NT2/D1 (cell line): Measurements from ENCODE around the gene NFKBIA.

ENCODE experiments used
- DNase-seq: peaks from one replicate; pipeline ENCODE4 v3.0.0-alpha.2; 2011; ENCODE audit warnings: low read depth, low spot score
- H3K27me3 ChIP-seq: 2 replicates; pipeline ENCODE4 v1.6.0; 2011; ENCODE audit warnings: mild to moderate bottlenecking; ENCODE audit not compliant: insufficient read length, insufficient read depth
- H3K36me3 ChIP-seq: 2 replicates; pipeline ENCODE4 v1.6.1; 2011; ENCODE audit warnings: mild to moderate bottlenecking, low read length, mixed read lengths; ENCODE audit not compliant: insufficient read depth, insufficient read length
- H3K4me1 ChIP-seq: 2 replicates; pipeline ENCODE4 v1.5.1; 2011; ENCODE audit not compliant: insufficient read depth, insufficient read length
- H3K4me3 ChIP-seq: 2 replicates; pipeline ENCODE4 v1.5.1; 2011; ENCODE audit warnings: low read depth; ENCODE audit not compliant: insufficient read length
- H3K9ac ChIP-seq: 2 replicates; pipeline ENCODE4 v1.6.0; 2011; ENCODE audit warnings: low read depth; ENCODE audit not compliant: insufficient read length
- H3K9me3 ChIP-seq: 2 replicates; pipeline ENCODE4 v1.5.1; 2011; ENCODE audit warnings: mild to moderate bottlenecking, low read length; ENCODE audit not compliant: insufficient read depth
- SUZ12 ChIP-seq: IDR thresholded peaks from 2 replicates; pipeline ENCODE4 v1.6.1; 2011; ENCODE audit not compliant: insufficient read length, insufficient read depth; ENCODE audit errors: extremely low read depth
- YY1 ChIP-seq: IDR thresholded peaks from 2 replicates; pipeline ENCODE4 v1.6.1; 2011; ENCODE audit not compliant: insufficient read length, insufficient read depth
- ZNF274 ChIP-seq: IDR thresholded peaks from 2 replicates; pipeline ENCODE4 v1.6.1; 2011; ENCODE audit warnings: mild to moderate bottlenecking, low read depth, low read length

Gene NFKBIA

DNA sequence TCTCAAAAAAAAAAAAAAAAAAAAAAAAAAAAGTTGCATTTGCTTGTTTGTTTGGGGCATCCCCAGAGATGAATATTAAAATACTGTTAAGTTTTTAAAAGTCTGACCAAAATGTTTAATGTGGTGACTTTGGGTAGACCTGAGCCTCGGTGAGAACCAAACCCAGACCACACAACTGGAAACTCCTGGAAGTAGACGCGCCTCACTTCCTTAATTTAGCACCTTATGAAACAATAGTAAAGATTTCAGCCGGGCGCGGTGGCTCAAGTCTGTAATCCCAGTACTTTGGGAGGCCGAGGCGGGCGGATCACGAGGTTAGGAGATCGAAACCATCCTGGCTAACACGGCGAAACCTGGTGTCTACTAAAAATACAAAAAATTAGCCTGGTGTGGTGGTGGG, 9.3 kb downstream of the NFKBIA start:
- Histone ChIP-seq H3K36me3 (peaks cover 4% of the 10 kb centered on the region), H3K4me3 (no peak overlapping the region), H3K4me1 (peaks cover 4% of the 10 kb centered on the region), H3K9me3 (no peaks in the 10 kb centered on the region), H3K27me3 (no peaks in the 10 kb centered on the region), H3K9ac (no peak overlapping the region)
- TF ChIP-seq SUZ12 (no peak), YY1 (no peak), ZNF274 (no peak)
- no peak for DNase-seq

DNA sequence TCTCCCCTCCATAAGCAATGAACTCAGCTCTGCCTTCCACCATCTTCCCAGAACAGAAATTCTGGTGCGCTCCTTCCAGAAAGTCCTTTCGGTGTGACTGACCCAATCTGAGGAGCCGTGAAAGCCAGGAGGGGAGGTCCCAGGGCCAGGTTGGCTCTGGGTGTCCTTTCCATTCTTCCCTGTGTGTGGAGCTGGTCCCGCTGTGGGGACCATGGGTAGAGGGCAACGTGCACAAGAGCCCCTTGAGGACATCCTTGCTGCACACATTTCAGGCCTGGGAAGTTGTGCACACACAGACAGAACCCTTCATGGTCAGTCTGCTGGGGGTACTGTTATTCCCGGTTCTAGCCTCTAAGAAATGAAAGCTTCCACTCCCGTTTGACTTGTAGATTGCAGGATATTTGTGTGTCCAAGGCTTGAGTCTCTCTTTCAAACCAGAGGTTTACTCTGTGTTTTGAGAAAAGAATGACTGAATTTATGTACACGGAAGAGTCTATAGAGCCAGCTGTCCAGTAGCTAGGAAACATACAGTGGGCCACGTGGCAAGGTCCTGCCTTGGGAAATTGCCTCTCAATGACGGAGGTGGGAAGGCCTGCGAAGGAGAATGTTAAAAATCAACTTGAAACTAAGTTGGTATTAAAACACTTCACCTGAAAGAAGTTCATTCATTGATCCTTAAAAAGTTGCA, 10.1 kb downstream of the NFKBIA start:
- no peak for DNase-seq
- Histone ChIP-seq H3K9ac (no peak overlapping the region), H3K9me3 (no peaks in the 10 kb centered on the region), H3K36me3 (no peaks in the 10 kb centered on the region), H3K4me3 (no peak overlapping the region), H3K4me1 (peaks cover 4% of the 10 kb centered on the region), H3K27me3 (no peaks in the 10 kb centered on the region)
- TF ChIP-seq ZNF274 (no peak), SUZ12 (no peak), YY1 (no peak)

DNA sequence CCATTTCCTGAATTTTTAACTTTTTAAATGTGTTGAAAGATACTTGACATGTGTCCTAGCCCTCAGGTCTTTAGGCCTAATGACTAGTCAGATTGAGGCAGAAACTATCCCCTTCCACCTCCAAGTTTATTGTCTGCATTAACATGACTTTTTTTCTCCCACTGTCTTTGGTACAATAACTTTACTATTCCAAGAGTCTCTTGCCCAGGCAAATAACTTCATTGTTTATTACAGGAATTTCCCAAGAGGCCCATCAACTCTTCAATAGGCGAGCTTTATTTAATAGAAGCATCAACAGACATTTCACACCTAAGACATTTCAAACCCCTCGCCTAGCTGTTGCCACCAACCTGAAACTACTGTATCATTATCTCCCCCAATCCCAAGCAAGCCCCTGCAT, 10.7 kb downstream of the NFKBIA start:
- Histone ChIP-seq H3K4me3 (no peak overlapping the region), H3K9ac (no peak overlapping the region), H3K36me3 (no peaks in the 10 kb centered on the region), H3K4me1 (peaks cover 4% of the 10 kb centered on the region), H3K9me3 (no peaks in the 10 kb centered on the region), H3K27me3 (no peaks in the 10 kb centered on the region)
- no peak for DNase-seq
- TF ChIP-seq SUZ12, result no peak
- TF ChIP-seq ZNF274, result no peak
- no peak for TF ChIP-seq YY1

DNA sequence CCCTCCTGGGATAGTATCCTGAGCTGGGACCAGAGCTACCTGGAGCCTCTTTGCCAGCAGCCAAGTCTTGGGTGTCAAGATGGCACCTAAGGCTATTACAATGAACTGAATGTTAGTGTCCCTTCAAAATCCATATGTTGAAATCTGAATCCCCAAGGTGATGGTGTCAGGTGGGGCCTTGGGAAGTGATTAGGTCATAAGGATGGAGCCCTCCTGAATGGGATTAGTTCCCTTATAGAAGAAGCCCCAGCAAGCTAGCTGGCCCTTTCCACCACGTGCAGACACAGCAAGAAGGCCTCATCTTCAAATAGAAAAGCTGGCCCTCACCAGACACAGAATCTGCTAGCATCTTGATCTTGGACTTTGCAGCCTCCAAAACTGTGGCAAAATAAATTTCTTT, 12.4 kb downstream of the NFKBIA start:
- no peak overlapping the region for H3K9ac ChIP-seq
- TF ChIP-seq ZNF274 (no peak), SUZ12 (no peak), YY1 (no peak)

DNA sequence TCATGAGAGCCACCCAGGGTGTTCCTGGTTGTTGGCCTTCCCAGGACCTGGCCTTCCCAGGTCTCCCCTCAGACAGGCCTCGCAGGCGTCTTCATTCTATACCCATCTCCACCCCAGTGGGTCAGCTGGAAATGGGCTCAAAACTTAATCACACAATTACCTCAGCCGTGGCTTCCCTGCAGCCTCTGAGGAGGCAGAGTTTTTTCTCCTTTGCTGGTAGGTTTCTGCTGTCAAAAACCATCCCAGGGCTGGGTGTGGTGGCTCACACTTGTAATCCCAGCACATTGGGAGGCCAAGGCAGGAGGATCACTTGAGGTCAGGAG, 13.2 kb downstream of the NFKBIA start:
- TF ChIP-seq ZNF274 (no peak), SUZ12 (no peak), YY1 (no peak)
- H3K4me3 ChIP-seq, result no peak overlapping the region
- no peaks in the 10 kb centered on the region for H3K27me3 ChIP-seq
- peaks cover 4% of the 10 kb centered on the region for H3K4me1 ChIP-seq
- H3K9me3 ChIP-seq, result no peaks in the 10 kb centered on the region
- H3K36me3 ChIP-seq, result no peaks in the 10 kb centered on the region
- no peak for DNase-seq
- H3K9ac ChIP-seq, result no peak overlapping the region

More for the DNA sequence above, 12.4 kb downstream of the NFKBIA start:
- Histone ChIP-seq H3K4me3 (no peak overlapping the region), H3K9me3 (no peaks in the 10 kb centered on the region), H3K27me3 (no peaks in the 10 kb centered on the region), H3K4me1 (peaks cover 4% of the 10 kb centered on the region), H3K36me3 (no peaks in the 10 kb centered on the region)
- no peak for DNase-seq

DNA sequence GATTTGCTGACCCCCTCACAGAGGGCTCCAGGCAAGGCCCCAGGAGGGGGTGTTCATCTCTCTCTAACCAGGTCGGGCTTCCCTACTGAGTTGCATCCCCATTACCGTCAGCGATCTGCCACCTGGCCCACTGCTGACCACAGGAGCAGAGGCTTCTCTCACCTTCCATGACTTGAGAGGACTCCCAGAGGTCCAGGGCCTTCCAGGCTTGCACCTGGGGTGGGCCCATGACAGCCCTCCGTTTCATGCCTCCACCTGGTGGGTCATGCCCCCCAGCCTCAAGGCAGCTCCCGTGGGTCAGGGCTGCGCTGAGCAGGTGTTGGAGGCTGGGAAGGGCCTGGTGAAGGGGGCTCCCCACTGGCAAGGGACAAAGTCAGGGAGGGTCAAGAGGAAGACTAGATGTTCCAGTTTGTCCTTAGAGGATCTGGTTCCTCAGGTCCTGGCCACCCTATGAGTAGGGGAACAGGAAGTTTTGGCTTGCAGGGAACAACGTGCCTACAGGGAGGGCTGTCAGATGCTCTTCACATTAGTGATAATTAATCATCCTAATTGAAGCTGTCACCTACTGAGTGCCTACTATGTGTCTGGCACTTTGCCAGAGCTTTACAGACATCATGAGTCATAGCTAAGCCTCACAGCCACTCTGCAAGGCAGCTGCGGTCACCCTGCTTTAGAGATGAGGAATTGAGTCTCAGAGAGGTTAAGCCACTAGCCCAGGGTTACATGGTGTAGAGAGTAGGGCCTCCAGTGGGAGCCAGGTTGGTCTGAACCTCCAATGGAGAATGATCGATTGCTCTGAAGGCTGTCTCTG, 13.8 kb downstream of the NFKBIA start:
- no peak overlapping the region for H3K9ac ChIP-seq
- H3K4me3 ChIP-seq, result no peak overlapping the region
- no peak for DNase-seq
- H3K27me3 ChIP-seq, result no peaks in the 10 kb centered on the region
- H3K36me3 ChIP-seq, result no peaks in the 10 kb centered on the region
- TF ChIP-seq SUZ12 (no peak), ZNF274 (no peak), YY1 (no peak)
- H3K9me3 ChIP-seq, result no peaks in the 10 kb centered on the region
- H3K4me1 ChIP-seq, result peaks cover 4% of the 10 kb centered on the region

DNA sequence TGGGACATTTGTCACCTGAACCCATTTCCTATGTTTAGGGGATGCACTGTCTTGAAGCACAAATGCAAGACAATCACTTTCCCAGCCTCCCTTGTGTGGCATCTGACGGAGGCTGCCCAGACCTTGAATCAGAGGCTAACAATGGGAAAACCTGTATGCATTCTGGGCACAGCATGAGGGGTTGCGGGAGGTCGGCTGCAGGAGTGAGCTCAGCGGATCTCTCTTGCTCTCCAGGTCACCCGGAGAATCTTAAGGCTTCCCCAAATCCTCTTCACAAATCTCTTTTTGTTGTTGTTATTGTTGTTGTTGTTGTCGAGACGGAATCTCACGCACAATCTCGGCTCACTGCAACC, 15.3 kb downstream of the NFKBIA start:
- no peak overlapping the region for H3K4me3 ChIP-seq
- H3K9ac ChIP-seq, result no peak overlapping the region
- DNase-seq, result no peak
- peaks cover 12% of the 10 kb centered on the region for H3K4me1 ChIP-seq
- no peaks in the 10 kb centered on the region for H3K9me3 ChIP-seq
- TF ChIP-seq SUZ12, result no peak
- no peak for TF ChIP-seq YY1
- no peak for TF ChIP-seq ZNF274
- no peaks in the 10 kb centered on the region for H3K36me3 ChIP-seq
- H3K27me3 ChIP-seq, result no peaks in the 10 kb centered on the region
